Gastroesophageal sphincter (tissue), 4 donors: ENCODE data around the gene CDC123. TPM values are rescaled to one million over a fixed set of nuclear protein-coding genes. Genes with fewer than 3 reads are reported as not detected.
"Not testable (repeated sequence)": the region's sequence is repeated elsewhere in the genome, so short reads cannot be mapped to it uniquely, and the experiment has no call there.

Source experiments
- ATAC-seq: fragments of 150-250 bp; one replicate; pipeline ENCODE4 v1.9.1; 2016; ENCODE audit warnings: mild to moderate bottlenecking, moderate library complexity
- H3K27ac ChIP-seq, 4 donors: fragments of 200-600 bp; sonication (generic) in 3 of 4; 1 replicate in 3 of 4; 2 replicates in 1 of 4; pipeline ENCODE4 v1.5.1; 2016 to 2019
- H3K27me3 ChIP-seq: fragments of 200-600 bp; sonication (generic); one replicate; pipeline ENCODE4 v1.5.1; 2019
- H3K36me3 ChIP-seq, 2 donors: fragments of 200-600 bp; sonication (generic); one replicate each; pipeline ENCODE4 v1.5.1; 2019; ENCODE audit warnings: control low read depth in 1 of 2
- H3K4me1 ChIP-seq, 3 donors: fragments of 200-600 bp; sonication (generic); 1 replicate in 2 of 3; 2 replicates in 1 of 3; pipeline ENCODE4 v1.5.1; 2016 to 2019; ENCODE audit warnings: control low read depth in 2 of 3
- H3K4me3 ChIP-seq, 2 donors: fragments of 200-600 bp; sonication (generic); one replicate each; pipeline ENCODE4 v1.5.1; 2019; ENCODE audit warnings: mild to moderate bottlenecking in 1 of 2, moderate library complexity in 1 of 2
- H3K9me3 ChIP-seq, 3 donors: fragments of 200-600 bp; sonication (generic); one replicate each; pipeline ENCODE4 v1.5.1; 2017 to 2019; ENCODE audit warnings: control low read depth in 2 of 3
- EP300 ChIP-seq: sonication (generic); formaldehyde crosslinking; IDR thresholded peaks from one replicate; pipeline ENCODE4 v1.6.1; 2017; ENCODE audit warnings: antibody characterized with exemption, mild to moderate bottlenecking
- POLR2A ChIP-seq, 2 donors: fragments of 450-650 bp; IDR thresholded peaks; one replicate each; pipeline ENCODE4 v1.6.1; 2017; ENCODE audit warnings: antibody characterized with exemption in 2 of 2, mild to moderate bottlenecking in 2 of 2, moderate library complexity in 1 of 2
- POLR2AphosphoS5 ChIP-seq: sonication (generic); formaldehyde crosslinking; IDR thresholded peaks from one replicate; pipeline ENCODE4 v1.6.1; 2017; ENCODE audit warnings: antibody characterized with exemption
- WGBS, 2 donors: methylation state at CpG; one replicate each; pipeline ENCODE4 v1.1.5; 2018; ENCODE audit warnings: low coverage in 1 of 2; 5-methylcytosine and 5-hydroxymethylcytosine counted together
- total RNA-seq, 4 donors: library from RNA; depleted of rRNA; stranded (reverse); fragments of >200 nt; gene quantifications; one replicate each; pipeline ENCODE4 v1.1.0, GENCODE V29; 2016
- TF ChIP-seq, protein P1 (sequence below), 4 experiments: fragments of 200-600 bp in 2 of 4; fragments of 450-650 bp in 2 of 4; sonication (generic) in 1 of 4; IDR thresholded peaks; one replicate each; pipeline ENCODE4 v1.5.1; 2017 to 2019; ENCODE audit warnings: antibody characterized with exemption in 4 of 4, mild to moderate bottlenecking in 2 of 4, moderate library complexity in 2 of 4

The CDC123 gene
- total RNA-seq, 4 donors from 2014 or later, result 53.5 to 83.7 (median 68.0) TPM

DNA sequence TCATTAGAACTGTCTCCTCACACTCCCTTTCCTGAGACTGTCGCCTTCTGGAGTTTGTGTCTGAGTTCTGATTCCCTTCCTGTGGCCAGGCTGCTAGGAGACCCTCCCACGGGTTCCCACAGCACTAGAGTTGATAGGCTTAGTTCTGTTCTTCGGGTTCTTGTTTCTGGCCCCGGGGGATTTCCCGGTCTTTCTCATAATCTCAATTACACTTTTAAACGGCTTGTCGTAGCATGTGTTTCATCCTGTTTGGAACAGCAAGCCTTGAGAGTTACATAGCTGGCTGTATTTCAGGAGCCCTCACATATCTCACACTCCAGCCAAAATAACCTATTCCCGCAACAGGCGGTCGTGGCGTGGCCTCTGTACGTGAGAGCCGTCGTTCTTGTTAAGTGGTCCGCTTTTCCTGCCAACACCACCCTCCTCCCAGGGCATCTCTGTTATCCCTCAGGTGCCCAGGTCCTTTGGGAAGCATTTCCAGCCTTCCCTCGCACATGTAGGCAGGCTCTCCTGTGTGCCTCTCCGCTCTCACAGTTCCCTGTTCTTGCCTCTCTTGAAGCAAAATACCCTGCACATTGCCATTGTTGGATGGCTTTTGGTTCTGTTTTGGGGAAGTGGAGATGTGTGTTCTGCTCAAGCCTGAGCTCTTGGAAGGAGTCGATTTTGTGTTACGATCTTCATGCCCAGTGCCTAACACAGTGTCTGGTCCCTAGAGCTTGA is 46.0 kb downstream of the CDC123 start:
- Histone ChIP-seq H3K36me3 (peaks cover 0 to 59% of the 10 kb centered on the region in 2 donors), H3K27ac (peak overlapping the region; percentile 16 to 70 (median 68)), H3K4me1 (peaks cover 0 to 43% (median 3%) of the 10 kb centered on the region in 3 donors), H3K27me3 (no peaks in the 10 kb centered on the region), H3K4me3 (no peak overlapping the region), H3K9me3 (no peaks in the 10 kb centered on the region)
- WGBS, 2 donors, result 31 to 49% methylated on average over 15 to 17 of the region's 19 CpGs
- peak; percentile 36 for TF ChIP-seq POLR2AphosphoS5
- TF ChIP-seq, protein P1, sequence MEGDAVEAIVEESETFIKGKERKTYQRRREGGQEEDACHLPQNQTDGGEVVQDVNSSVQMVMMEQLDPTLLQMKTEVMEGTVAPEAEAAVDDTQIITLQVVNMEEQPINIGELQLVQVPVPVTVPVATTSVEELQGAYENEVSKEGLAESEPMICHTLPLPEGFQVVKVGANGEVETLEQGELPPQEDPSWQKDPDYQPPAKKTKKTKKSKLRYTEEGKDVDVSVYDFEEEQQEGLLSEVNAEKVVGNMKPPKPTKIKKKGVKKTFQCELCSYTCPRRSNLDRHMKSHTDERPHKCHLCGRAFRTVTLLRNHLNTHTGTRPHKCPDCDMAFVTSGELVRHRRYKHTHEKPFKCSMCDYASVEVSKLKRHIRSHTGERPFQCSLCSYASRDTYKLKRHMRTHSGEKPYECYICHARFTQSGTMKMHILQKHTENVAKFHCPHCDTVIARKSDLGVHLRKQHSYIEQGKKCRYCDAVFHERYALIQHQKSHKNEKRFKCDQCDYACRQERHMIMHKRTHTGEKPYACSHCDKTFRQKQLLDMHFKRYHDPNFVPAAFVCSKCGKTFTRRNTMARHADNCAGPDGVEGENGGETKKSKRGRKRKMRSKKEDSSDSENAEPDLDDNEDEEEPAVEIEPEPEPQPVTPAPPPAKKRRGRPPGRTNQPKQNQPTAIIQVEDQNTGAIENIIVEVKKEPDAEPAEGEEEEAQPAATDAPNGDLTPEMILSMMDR (IDR thresholded peaks at IDR 0.05), result no peak
- ATAC-seq, result peak; percentile 69

DNA sequence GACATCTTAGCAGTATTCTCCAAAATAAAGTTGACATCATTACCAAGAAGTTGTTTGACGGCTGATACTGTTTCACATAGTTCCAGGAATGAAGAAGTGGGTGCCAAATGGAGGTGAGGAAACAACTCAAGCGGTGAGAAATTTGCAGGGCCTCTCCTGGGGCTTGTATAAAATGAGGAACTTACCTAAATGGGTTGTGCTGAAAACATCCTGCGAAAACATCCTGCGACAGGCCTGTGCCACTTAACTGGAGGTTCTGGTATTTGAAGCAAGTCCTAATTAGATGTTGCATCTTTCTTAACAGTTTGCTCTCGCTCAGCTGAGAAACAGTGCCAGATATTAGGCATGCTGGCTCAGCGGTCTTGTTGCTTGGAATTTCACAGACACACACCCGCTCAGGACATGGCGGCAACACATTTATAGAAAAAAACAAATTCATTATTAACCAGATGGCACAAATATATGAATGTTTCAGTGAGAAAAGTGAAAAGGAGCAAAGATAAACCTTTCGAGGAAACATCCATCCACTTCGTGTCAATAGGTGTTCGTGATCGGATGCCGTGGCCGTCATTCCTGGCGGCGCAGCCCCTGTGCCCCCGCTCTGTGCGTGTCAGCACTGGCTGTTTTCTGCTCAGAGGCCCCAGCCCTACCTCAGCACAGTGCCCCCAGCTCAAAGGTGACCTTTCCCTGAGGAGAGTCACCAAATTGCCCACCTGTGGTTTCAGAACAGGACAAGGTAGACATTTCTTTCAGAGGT is 48.1 kb downstream of the CDC123 start:
- H3K27me3 ChIP-seq, result no peaks in the 10 kb centered on the region
- peaks cover 0 to 57% of the 10 kb centered on the region in 2 donors for H3K36me3 ChIP-seq
- peaks cover 0 to 24% (median 3%) of the 10 kb centered on the region in 3 donors for H3K4me1 ChIP-seq
- no peak overlapping the region for H3K4me3 ChIP-seq
- no peaks in the 10 kb centered on the region for H3K9me3 ChIP-seq
- 88 to 95% methylated on average over 13 to 18 of the region's 18 CpGs for WGBS, 2 donors
- TF ChIP-seq EP300 (no peak), POLR2A (IDR thresholded peaks at IDR 0.05) (no peak), POLR2AphosphoS5 (no peak)
- TF ChIP-seq, protein P1 (IDR thresholded peaks at IDR 0.05), result no peak
- ATAC-seq, result no peak
- H3K27ac ChIP-seq, result peak overlapping the region in 1 of 4 donors; percentile 19

DNA sequence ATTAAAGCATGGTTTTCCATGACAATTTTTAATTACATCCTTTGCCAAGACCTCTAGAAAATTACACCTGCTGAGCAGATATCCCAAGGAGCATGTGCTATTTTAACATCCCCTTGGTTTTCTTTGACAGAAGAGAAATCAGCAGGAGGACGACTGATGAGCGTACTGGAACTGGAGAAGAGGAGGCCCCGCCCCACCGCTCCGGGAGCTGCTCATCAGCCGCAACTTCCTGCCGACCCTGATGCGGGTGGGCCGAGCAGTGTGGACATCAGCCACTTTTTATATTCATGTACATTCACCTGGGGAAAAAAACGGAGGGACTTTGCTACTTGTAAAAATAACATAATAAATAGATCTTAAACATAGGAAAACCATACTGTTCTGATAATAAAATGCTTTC is 54.2 kb downstream of the CDC123 start:
- Histone ChIP-seq H3K9me3 (no peaks in the 10 kb centered on the region), H3K36me3 (peaks cover 0 to 60% of the 10 kb centered on the region in 2 donors), H3K27me3 (no peaks in the 10 kb centered on the region), H3K27ac (no peak overlapping the region), H3K4me1 (peaks cover 0 to 9% (median 3%) of the 10 kb centered on the region in 3 donors), H3K4me3 (no peak overlapping the region)
- no peak for ATAC-seq
- TF ChIP-seq EP300, result no peak
- no peak for TF ChIP-seq POLR2A (IDR thresholded peaks at IDR 0.05)
- TF ChIP-seq POLR2AphosphoS5, result no peak
- TF ChIP-seq, protein P1 (IDR thresholded peaks at IDR 0.05), result no peak
- WGBS, 2 donors, result 68 to 77% methylated on average over 3 to 7 of the region's 10 CpGs

DNA sequence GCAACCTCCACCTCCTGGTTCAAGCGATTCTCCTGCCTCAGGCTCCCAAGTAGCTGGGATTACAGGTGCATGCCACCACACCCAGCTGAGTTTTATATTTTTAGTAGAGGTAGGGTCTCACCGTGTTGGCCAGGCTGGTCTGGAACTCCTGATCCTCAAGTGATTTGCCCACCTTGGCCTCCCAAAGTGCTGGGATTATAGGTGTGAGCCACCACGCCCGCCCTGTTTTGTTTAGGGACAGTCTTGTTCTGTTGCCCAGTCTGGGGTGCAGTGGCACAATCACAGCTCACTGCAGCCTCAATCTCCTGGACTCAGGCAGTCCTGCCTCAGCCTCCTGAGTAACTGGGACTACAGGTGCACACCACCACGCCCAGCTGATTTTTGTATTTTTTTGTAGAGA is 54.7 kb downstream of the CDC123 start:
- H3K4me1 ChIP-seq, result peaks cover 0 to 14% (median 4%) of the 10 kb centered on the region in 3 donors
- not testable (repeated sequence) for H3K27ac ChIP-seq, H3K27me3 ChIP-seq, H3K4me3 ChIP-seq, H3K9me3 ChIP-seq, ATAC-seq
- H3K36me3 ChIP-seq, result peaks cover 0 to 55% of the 10 kb centered on the region in 2 donors
- 100% methylated on average over 1 of the region's 5 CpGs; no CpG with 5 or more reads in 1 of the 2 donors for WGBS, 2 donors

DNA sequence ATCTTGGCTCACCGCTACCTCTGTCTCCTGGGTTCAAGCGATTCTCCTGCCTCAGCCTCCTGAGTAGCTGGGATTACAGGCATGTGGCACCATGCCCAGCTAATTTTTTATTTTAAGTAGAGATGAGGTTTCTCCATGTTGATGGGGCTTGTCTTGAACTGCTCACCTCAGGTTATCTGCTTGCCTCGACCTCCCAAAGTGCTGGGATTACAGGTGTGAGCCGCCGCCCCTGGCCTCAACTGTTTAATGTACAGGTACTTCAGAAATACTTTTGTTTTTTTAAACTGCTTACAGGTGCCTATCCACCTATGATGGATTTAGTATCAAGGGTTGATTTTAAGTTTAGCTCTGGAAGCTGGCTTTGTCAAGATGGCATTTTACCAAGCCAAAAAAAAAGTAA is 55.6 kb downstream of the CDC123 start:
- ATAC-seq, result no peak
- Histone ChIP-seq H3K4me1 (peaks cover 0 to 15% (median 4%) of the 10 kb centered on the region in 3 donors), H3K27ac (no peak overlapping the region), H3K36me3 (peaks cover 0 to 46% of the 10 kb centered on the region in 2 donors), H3K9me3 (no peaks in the 10 kb centered on the region), H3K27me3 (no peaks in the 10 kb centered on the region), H3K4me3 (no peak overlapping the region)
- WGBS, 2 donors, result 92% methylated on average over 2 of the region's 5 CpGs; no CpG with 5 or more reads in 1 of the 2 donors
- TF ChIP-seq POLR2A (IDR thresholded peaks at IDR 0.05) (no peak), EP300 (no peak), POLR2AphosphoS5 (no peak)
- TF ChIP-seq, protein P1 (IDR thresholded peaks at IDR 0.05), result no peak
